HG03025 (cell line): ENCODE results near the gene ZDHHC12.

Experiments used
- ATAC-seq: cut with Tn5 transposase; IDR thresholded peaks from one replicate; pipeline ENCODE4 v1.9.1; 2021; ENCODE audit warnings: mild to moderate bottlenecking, moderate library complexity; ENCODE audit not compliant: unreplicated experiment, low FRiP score

The ZDHHC12 gene

DNA sequence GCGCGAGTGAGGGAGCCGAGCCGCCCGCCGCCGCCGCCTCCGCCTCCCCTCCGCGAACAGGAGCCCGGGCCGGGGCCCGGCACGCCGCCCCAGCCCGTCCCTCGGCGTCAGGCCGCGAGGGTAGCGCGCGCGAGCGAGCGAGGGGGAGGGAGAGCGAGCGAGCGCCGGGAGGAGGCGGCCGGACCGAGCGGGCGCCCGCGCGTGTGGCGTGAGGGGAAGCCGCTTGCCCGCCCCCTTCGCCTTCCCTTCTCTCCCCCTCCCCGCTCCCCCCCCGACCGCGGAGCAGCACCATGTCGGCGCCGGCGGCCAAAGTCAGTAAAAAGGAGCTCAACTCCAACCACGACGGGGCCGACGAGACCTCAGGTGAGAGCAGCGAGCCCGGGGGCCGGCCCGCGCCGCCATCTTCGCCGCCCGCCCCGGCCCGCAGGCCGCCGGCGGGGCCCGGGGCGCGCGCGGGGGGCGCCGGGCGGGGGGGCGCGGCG, 34.6 kb downstream of the ZDHHC12 start:
- peak; percentile 11 for ATAC-seq

- ATAC-seq: peak; percentile 72
These were observed 35.2 kb downstream of the ZDHHC12 start, which contains the start of gene SET for GRCh38 chr9:128688501-128689292. TSS of gene SET (plus strand) at chr9:128689222. CDS start at chr9:128689583, 361 bp downstream.

GRCh38 chr9:128687453-128687852, 36.5 kb downstream of the ZDHHC12 start:
- no peak for ATAC-seq

GRCh38 chr9:128685636-128686489, 38.1 kb downstream of the ZDHHC12 start:
- ATAC-seq: no peak

DNA sequence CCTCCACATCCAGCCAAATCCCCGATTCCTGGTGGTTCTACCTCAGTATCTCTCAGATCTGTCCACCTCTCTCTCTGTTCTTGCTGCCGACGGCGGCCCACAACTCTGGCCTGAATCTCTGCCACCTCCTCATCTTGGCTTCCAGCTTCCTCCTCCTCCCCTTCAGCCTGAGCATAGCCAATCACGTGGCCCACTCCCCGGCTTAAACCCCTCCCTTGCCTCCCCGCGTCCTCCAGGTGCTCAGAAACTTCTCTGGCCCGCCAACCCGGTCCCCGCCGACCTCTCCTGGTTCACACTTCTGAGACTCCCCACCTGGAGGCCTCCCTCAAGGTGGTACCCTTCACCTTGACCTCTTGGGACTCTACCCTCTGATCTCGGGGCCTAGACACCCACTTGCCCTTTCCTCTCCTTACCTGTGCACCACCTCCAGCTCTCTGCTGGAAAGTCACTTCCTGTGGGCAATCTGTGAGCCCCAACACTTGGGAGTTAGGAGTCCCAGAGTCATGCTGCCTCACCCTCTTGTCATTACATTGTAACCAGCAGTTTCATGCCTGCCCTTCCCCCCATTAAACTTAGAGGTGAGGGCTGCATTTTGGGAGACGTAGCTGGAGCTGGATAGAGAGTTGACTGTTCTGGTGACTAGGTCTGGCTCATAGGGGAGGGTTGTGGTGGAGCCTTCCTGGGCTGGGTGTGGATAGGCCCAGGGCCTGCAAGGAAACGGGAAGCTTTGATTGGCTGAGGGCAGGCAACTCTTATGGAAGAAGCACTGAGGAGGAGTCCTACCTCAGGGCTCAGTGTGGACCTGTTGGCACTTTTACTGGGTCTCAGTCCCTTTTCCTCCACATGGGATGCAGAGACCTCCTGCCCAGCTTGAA, 39.4 kb downstream of the ZDHHC12 start:
- no peak for ATAC-seq

DNA sequence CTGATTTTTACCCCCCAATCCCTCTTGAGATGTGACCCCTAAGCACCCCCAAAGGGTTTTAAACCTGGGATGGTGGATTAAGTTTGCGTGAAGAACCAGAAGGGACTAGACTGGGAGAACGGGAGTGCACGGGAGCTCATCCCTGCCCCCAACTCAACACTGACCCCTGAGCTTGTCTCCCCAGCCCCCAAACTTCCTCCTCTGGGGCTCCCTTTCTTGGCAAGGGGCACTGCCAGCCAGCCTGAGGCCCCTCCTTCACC, 39.9 kb downstream of the ZDHHC12 start:
- no peak for ATAC-seq

DNA sequence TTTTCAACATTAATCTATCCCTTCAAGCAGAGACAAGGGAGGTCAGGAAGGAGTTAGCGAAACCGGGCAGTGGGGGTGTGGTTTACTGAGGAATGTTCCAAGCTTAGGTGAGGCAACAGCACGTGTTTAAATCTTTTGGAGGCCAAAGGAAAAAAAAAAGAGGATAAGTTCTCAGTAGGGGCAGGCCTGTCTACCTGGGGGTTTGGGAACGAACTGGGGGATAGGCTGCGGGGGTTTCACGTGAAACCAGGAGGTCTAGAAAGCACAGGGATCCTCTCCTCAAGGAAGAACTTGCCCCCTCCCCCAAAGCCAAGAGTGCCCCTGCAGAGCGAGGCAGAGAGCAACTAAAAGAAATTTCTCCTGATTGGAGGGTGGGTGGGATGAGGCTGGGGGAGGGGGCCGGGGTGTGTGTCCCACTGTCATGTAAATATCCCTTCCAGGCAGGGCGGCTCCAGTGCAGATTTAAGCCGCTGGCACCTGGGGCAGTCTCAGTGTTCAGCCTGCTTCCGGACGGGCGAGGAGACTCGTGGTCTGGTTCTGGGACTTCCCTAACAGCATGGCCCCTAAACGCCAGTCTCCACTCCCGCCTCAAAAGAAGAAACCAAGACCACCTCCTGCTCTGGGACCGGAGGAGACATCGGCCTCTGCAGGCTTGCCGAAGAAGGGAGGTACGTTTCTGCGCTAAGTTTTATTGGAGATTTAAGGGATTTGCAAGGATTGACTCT, 40.4 kb downstream of the ZDHHC12 start:
- ATAC-seq: no peak

- ATAC-seq: no peak
These were observed 46.1 kb downstream of the ZDHHC12 start for GRCh38 chr9:128677794-128678193.

DNA sequence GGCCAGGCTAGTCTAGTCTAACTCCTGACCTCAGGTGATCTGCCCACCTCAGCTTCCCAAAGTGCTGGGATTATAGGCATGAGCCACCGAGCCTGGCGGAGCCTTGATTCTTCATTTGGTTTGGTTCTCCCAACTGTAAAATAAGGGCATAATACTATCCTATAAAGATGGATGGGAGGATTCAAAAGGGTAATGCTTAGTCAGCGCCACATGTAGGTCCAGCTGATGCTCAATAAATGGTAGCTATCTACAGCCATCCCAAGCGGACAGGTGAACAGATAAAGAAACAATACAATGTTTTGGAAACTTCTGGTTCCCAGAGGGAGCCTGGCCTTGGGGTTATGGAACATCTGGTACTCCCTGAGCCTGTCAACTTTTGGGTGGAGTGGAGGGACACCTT, 48.5 kb downstream of the ZDHHC12 start:
- no peak for ATAC-seq
